Thyroid gland (tissue), 4 donors: Measurements from ENCODE around the gene PLXNA1. TPM values are rescaled to one million over a fixed set of nuclear protein-coding genes. Genes with fewer than 3 reads are reported as not detected.

Experiments
- DNase-seq, 2 donors: peaks; one replicate each; pipeline ENCODE4 v3.0.0-alpha.2; 2019
- H3K27ac ChIP-seq, 3 donors: fragments of 200-600 bp; sonication (generic); 1 replicate in 2 of 3; 2 replicates in 1 of 3; pipeline ENCODE4 v1.5.1; 2016 to 2019; ENCODE audit warnings: mild to moderate bottlenecking in 1 of 3, moderate library complexity in 1 of 3
- H3K27me3 ChIP-seq: fragments of 200-600 bp; sonication (generic); one replicate; pipeline ENCODE4 v1.5.1; 2019
- H3K36me3 ChIP-seq, 2 donors: fragments of 200-600 bp; sonication (generic); one replicate each; pipeline ENCODE4 v1.5.1; 2016 to 2019
- H3K4me1 ChIP-seq, 2 donors: fragments of 200-600 bp; sonication (generic); one replicate each; pipeline ENCODE4 v1.5.1; 2017 to 2019
- H3K4me3 ChIP-seq, 3 donors: fragments of 200-600 bp; sonication (generic); replicated peaks in 1 of 3; 1 replicate in 2 of 3; 2 replicates in 1 of 3; pipeline ENCODE4 v1.5.1; 2016; ENCODE audit warnings: mild to moderate bottlenecking in 1 of 3
- H3K9me3 ChIP-seq: fragments of 200-600 bp; sonication (generic); one replicate; pipeline ENCODE4 v1.5.1; 2017
- CTCF ChIP-seq, 6 experiments: fragments of 200-600 bp in 3 of 6; fragments of 450-650 bp in 3 of 6; sonication (generic) in 3 of 6; IDR thresholded peaks; one replicate each; pipeline ENCODE4 v1.5.1; 2016 to 2019; ENCODE audit warnings: antibody characterized with exemption in 6 of 6, mild to moderate bottlenecking in 2 of 6, inconsistent platforms in 1 of 6, moderate library complexity in 1 of 6
- POLR2A ChIP-seq, 2 donors: fragments of 450-650 bp; IDR thresholded peaks; one replicate each; pipeline ENCODE4 v1.6.1; 2017; ENCODE audit warnings: antibody characterized with exemption in 2 of 2, mild to moderate bottlenecking in 2 of 2, moderate library complexity in 1 of 2
- WGBS, 2 donors: methylation state at CpG; one replicate each; pipeline ENCODE4 v1.1.5; 2017; 5-methylcytosine and 5-hydroxymethylcytosine counted together
- intact Hi-C: fragments of 100-400 bp; cut with DNase I; formaldehyde crosslinking; loops from one replicate; pipeline ENCODE4 v1.15.1; 2023
- total RNA-seq, 4 donors: library from RNA; depleted of rRNA; stranded (reverse); fragments of >200 nt; gene quantifications; one replicate each; pipeline ENCODE4 v1.2.3, GENCODE V29; 2016

The PLXNA1 gene
- total RNA-seq, 4 donors from 2014 or later = 16.0 to 28.0 (median 22.8) TPM

GRCh38 chr3:127015282-127016042 lies 32.5 kb downstream of the PLXNA1 start:
- Histone ChIP-seq H3K9me3 (no peaks in the 10 kb centered on the region), H3K4me1 (no peaks in the 10 kb centered on the region), H3K36me3 (peaks cover 41 to 51% of the 10 kb centered on the region in 2 donors), H3K27me3 (no peaks in the 10 kb centered on the region), H3K4me3 (no peak overlapping the region), H3K27ac (no peak overlapping the region)
- intact Hi-C loops = no loop called here
- TF ChIP-seq POLR2A (IDR thresholded peaks at IDR 0.05) (no peak), CTCF (IDR thresholded peaks at IDR 0.05) (no peak)
- DNase-seq = no peak
- WGBS, 2 donors = 92% methylated on average over 12 to 13 of the region's 17 CpGs

- no peaks in the 10 kb centered on the region for H3K4me1 ChIP-seq
- no peak for DNase-seq
- 93 to 96% methylated on average over 9 to 10 of the region's 10 CpGs for WGBS, 2 donors
- intact Hi-C loops = no loop called here
- no peaks in the 10 kb centered on the region for H3K9me3 ChIP-seq
- peaks cover 41 to 54% of the 10 kb centered on the region in 2 donors for H3K36me3 ChIP-seq
- H3K4me3 ChIP-seq = no peak overlapping the region
- H3K27me3 ChIP-seq = no peaks in the 10 kb centered on the region
- no peak overlapping the region for H3K27ac ChIP-seq
- TF ChIP-seq POLR2A (IDR thresholded peaks at IDR 0.05) (no peak), CTCF (IDR thresholded peaks at IDR 0.05) (no peak)
Measured at GRCh38 chr3:127016043-127016343, 33.1 kb downstream of the PLXNA1 start.

- WGBS, 2 donors = 93 to 94% methylated on average over 7 to 15 of the region's 15 CpGs
- Histone ChIP-seq H3K27ac (no peak overlapping the region), H3K4me1 (no peaks in the 10 kb centered on the region), H3K27me3 (no peaks in the 10 kb centered on the region), H3K36me3 (peaks cover 41 to 55% of the 10 kb centered on the region in 2 donors), H3K9me3 (no peaks in the 10 kb centered on the region), H3K4me3 (no peak overlapping the region)
- DNase-seq = no peak
- TF ChIP-seq POLR2A (IDR thresholded peaks at IDR 0.05) = no peak
- no peak for TF ChIP-seq CTCF (IDR thresholded peaks at IDR 0.05)
- intact Hi-C loops = no loop called here
Measured at GRCh38 chr3:127016461-127016860, 33.5 kb downstream of the PLXNA1 start.

GRCh38 chr3:127017229-127017628 lies 34.3 kb downstream of the PLXNA1 start:
- peaks cover 44 to 58% of the 10 kb centered on the region in 2 donors for H3K36me3 ChIP-seq
- no peaks in the 10 kb centered on the region for H3K27me3 ChIP-seq
- H3K4me3 ChIP-seq = no peak overlapping the region
- H3K4me1 ChIP-seq = no peaks in the 10 kb centered on the region
- no peak for DNase-seq
- intact Hi-C loops = no loop called here
- no peaks in the 10 kb centered on the region for H3K9me3 ChIP-seq
- H3K27ac ChIP-seq = no peak overlapping the region
- WGBS, 2 donors = 93 to 97% methylated on average over 6 to 10 of the region's 16 CpGs
- no peak for TF ChIP-seq POLR2A (IDR thresholded peaks at IDR 0.05)
- no peak for TF ChIP-seq CTCF (IDR thresholded peaks at IDR 0.05)

GRCh38 chr3:127017781-127018180 lies 34.9 kb downstream of the PLXNA1 start:
- Histone ChIP-seq H3K27ac (no peak overlapping the region), H3K27me3 (no peaks in the 10 kb centered on the region), H3K4me3 (no peak overlapping the region), H3K9me3 (no peaks in the 10 kb centered on the region), H3K4me1 (no peaks in the 10 kb centered on the region), H3K36me3 (peaks cover 48 to 58% of the 10 kb centered on the region in 2 donors)
- 95 to 96% methylated on average over 11 to 13 of the region's 17 CpGs for WGBS, 2 donors
- intact Hi-C loops = no loop called here
- TF ChIP-seq POLR2A (IDR thresholded peaks at IDR 0.05) (no peak), CTCF (IDR thresholded peaks at IDR 0.05) (no peak)
- no peak for DNase-seq
